OCI-LY7 (cell line): Measurements from ENCODE around the gene SLC45A3.

Experiments used
- EZH2phosphoT487 ChIP-seq: fragments of 200-600 bp; sonication (generic); IDR thresholded peaks from 2 replicates; pipeline ENCODE4 v1.6.1; 2018; ENCODE audit warnings: low read depth, borderline replicate concordance, mild to moderate bottlenecking, mixed run types, antibody characterized with exemption, low read length, moderate library complexity, mixed read lengths
- TF ChIP-seq, protein P1 (sequence below): fragments of 200-600 bp; sonication (generic); conservative IDR thresholded peaks from 2 replicates; pipeline ENCODE4 v1.5.1; 2014; ENCODE audit warnings: mild to moderate bottlenecking, antibody characterized with exemption, low read length, moderate library complexity, mixed read lengths

DNA sequence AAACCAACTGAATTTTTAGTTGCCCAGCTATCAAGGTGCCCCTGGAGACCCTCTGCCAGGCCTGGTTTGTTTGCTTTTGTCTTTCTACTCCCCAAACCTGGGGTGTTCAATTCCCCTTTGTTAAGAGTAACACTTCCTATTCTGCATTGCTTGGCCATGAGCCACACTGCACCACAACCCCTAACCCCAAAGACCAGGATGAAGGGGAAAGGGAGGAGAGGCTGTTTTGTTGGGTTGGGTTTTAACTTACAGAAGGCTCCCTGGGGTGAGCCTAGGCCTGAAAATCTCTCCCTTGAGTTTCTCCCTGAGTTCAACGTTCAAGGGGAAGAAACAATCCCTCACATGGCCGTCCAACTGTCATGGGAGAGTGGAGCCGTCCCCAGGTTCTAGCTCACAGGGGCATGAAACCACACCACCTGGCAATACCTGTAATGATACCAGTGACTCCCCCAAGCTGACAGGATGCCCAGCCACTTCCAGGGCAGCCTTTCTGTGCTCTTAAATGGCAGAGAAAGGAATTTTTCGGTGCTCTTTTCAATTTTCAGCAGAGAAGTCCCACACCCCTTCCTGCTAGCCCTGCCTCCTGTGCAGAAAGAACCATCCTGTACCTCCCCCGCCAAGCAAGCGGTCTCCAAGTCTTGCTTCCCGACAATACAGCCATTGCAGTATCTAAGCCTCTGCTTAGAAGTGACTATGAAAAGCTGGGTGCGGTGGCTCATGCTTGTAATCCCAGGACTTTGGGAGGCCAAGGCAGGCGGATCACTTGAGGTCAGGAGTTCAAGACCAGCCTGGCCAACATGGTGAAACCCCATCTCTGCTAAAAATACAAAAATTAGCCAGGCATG, 14.9 kb downstream of the SLC45A3 start:
- TF ChIP-seq, protein P1, sequence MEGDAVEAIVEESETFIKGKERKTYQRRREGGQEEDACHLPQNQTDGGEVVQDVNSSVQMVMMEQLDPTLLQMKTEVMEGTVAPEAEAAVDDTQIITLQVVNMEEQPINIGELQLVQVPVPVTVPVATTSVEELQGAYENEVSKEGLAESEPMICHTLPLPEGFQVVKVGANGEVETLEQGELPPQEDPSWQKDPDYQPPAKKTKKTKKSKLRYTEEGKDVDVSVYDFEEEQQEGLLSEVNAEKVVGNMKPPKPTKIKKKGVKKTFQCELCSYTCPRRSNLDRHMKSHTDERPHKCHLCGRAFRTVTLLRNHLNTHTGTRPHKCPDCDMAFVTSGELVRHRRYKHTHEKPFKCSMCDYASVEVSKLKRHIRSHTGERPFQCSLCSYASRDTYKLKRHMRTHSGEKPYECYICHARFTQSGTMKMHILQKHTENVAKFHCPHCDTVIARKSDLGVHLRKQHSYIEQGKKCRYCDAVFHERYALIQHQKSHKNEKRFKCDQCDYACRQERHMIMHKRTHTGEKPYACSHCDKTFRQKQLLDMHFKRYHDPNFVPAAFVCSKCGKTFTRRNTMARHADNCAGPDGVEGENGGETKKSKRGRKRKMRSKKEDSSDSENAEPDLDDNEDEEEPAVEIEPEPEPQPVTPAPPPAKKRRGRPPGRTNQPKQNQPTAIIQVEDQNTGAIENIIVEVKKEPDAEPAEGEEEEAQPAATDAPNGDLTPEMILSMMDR: no peak
- no peak for TF ChIP-seq EZH2phosphoT487
